Upper lobe of left lung (tissue), 4 donors: ENCODE results near the gene S100A8.

ENCODE experiments used
- EP300 ChIP-seq, 4 donors: sonication (generic); formaldehyde crosslinking; IDR thresholded peaks; one replicate each; pipeline ENCODE4 v1.5.1; 2017; ENCODE audit warnings: antibody characterized with exemption in 4 of 4, control low read depth in 2 of 4
- POLR2AphosphoS5 ChIP-seq, 2 donors: sonication (generic); formaldehyde crosslinking; IDR thresholded peaks; one replicate each; pipeline ENCODE4 v1.5.1; 2017; ENCODE audit warnings: antibody characterized with exemption in 2 of 2
- TF ChIP-seq, protein P1 (sequence below), 6 experiments: fragments of 450-650 bp in 4 of 6; fragments of 200-600 bp in 2 of 6; sonication (generic) in 2 of 6; IDR thresholded peaks; one replicate each; pipeline ENCODE4 v1.5.1; 2016 to 2019; ENCODE audit warnings: antibody characterized with exemption in 6 of 6

DNA sequence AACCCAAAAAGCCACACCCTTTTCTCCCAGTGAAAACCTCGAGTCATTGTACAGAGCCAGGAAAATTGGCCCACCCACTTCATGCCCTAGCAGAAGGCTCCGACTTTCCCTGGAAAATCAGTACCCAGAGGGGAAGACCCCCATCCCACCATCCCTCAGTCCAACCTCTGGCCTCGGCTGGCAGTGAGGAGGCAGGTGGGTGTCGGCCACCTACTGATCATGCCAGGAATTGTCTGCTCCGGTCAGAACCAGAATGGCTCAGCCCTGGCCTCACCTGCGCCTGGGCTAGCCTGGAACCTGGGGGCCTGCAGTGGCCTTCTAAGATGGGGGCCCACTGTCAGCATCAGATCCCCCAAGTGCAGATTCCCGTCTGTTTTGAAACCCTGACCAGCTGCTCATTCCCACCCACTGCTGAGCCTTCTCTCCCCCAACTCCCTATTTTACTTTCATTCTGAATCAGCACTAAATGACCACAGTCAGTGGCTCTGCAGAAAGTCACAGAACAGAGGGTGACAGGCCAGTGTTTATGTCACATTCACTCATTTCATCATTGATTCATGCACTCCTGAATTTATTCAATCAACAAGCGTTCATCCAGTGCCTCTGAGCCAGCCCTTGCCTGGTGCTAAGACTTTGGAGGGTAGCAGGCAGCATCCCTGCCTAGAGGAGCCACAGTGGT, 36.2 kb downstream of the S100A8 start:
- TF ChIP-seq EP300 (IDR thresholded peaks at IDR 0.05) (no peak), POLR2AphosphoS5 (IDR thresholded peaks at IDR 0.05) (no peak)
- TF ChIP-seq, protein P1, sequence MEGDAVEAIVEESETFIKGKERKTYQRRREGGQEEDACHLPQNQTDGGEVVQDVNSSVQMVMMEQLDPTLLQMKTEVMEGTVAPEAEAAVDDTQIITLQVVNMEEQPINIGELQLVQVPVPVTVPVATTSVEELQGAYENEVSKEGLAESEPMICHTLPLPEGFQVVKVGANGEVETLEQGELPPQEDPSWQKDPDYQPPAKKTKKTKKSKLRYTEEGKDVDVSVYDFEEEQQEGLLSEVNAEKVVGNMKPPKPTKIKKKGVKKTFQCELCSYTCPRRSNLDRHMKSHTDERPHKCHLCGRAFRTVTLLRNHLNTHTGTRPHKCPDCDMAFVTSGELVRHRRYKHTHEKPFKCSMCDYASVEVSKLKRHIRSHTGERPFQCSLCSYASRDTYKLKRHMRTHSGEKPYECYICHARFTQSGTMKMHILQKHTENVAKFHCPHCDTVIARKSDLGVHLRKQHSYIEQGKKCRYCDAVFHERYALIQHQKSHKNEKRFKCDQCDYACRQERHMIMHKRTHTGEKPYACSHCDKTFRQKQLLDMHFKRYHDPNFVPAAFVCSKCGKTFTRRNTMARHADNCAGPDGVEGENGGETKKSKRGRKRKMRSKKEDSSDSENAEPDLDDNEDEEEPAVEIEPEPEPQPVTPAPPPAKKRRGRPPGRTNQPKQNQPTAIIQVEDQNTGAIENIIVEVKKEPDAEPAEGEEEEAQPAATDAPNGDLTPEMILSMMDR (IDR thresholded peaks at IDR 0.05): no peak
